OCI-M2 (cell line): ENCODE measurements around the gene BLCAP.

Experiments used
- DNase-seq: peaks from one replicate; lab custom pipeline; 2025; ENCODE audit not compliant: unreplicated experiment; lab: John Stamatoyannopoulos, UW

BLCAP gene

DNA sequence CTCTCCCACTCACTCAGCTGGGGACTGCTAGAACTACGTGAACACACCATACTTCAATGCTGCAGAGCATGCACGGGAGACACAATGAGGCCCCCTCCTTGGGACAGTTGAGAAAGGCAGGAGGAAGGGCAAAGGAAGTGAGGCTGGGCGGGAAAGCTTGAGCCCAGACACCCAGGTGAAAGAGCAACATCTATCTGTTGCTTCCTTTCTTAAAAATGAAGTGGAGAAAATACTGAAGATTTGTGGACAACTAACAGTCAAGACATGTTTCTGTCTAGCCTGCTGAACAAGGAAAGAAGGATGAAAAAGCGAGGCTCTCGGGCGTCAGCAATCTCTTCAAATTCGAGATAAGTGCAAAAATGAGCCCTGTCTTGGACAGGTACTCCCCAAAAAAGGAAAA is 9.6 kb downstream of the BLCAP start:
- DNase-seq = no peak

DNA sequence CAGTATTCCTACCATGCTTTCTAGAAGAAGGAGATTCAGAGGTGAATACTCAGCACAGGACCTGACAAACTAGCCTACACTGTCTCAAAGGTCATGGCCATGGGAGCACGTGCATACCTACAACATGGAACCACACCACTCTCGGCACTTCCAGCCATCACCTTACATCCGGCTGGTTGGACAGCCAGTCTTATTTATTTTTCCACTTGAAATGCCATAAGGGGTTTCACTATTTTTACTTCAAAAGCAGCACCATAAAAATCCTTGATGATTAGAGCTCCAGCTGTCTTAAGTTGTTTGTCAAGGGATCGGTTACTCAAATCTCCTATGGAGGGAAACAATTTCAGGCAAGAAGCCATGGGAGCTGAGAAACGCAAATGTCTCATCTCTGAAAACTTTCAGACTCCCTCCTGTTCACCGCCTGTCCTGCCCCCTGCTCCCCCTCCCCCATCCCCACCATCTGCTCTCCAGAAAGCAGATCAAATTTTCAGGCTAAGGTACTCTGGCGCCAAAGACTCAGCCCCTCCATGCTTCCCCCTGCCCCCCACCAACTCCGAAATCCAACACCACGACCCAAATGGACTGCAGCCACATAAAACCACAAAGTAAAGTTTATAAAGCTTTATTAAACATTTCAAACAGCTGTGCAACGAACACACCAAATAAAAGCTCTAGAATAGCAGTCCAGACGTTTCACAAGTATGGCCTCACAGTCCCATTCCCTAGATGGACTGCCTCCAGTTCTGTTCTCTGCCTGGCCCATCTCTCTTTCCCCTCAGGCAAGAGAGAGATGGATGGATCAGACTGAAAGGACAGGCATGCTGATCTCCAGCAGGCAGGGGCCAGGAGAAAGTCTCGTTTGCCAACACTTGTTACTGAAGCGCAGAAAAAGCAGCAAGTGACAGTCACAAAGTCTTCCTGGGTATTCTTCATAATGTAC is 10.6 kb downstream of the BLCAP start:
- DNase-seq = no peak

DNA sequence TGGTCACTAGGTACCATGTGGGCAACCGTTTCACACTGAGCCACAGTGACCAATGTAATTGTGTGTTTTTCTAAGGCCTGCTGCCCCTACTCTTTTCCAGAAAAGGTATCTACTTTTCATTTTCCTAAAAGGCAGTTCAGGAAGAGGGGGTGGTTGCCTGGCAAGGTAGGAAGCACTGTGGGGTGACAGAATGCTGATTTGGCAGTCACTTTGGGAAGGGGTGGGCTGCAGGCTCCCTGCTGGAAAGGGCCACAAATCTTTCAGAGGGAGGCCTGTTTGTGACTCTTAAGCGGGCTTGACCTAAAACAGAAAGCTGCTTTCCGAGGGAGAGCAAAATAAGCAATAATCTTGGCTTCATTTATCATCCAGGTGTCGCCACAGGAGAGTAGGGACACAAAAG is 11.8 kb downstream of the BLCAP start:
- DNase-seq = no peak

DNA sequence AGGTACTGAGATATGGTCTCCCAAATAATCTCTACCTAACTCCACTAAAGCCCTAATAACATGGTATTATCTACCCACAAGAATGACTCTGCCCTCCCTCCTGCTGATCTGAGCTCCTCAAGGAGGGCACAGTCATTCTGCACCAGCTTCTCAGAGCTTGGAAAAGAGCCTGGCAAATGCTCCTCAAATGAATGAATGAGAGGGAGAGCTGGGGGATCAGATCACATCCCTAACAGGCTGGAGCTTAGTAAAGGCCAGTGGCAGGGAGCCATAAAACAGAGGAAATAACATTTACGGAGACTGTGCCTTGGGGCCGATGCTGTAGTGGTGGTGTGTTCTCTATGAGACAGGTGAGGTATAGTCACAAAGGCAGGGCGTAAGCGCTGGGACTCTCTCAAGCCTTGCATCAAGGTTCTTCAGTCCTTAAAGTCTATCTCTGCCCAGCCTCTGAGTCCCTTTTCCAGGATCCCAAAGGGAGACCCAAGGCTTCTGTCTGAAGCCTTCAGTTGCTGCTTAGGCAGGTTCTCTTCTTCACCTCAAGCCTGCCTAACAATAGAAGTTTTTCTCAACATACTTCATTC is 13.8 kb downstream of the BLCAP start:
- DNase-seq = no peak

DNA sequence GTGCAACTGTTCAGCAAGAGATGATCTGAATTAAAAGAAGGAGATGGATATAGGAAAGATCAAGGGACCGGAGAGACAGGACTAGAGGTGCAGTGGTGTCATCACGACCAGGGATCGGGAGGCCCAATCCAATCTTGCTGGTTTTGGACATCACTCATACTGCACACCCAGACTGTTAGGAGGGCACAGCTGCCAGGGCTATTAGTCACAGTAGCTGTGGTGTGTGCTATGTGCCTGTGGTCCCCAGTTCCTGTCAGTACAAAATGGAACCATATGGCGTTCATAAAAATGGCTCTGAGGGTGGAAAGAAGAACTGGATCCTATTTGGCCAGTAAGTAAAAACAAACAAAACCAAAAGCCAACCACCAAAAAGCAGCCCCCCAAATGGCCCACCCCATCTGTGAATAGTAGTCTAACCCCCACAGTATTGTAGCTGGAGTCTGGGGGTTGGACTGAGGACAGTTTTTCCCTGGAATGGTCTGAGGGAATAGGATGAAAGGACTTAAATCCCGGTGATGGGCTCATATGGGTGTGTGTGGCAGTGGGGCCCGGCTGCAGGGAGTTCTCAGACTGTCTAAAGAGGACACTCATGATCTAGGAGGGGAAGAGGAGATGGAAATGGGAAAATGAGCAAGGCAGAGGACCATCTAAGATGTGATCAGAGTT is 15.9 kb downstream of the BLCAP start:
- DNase-seq = no peak

DNA sequence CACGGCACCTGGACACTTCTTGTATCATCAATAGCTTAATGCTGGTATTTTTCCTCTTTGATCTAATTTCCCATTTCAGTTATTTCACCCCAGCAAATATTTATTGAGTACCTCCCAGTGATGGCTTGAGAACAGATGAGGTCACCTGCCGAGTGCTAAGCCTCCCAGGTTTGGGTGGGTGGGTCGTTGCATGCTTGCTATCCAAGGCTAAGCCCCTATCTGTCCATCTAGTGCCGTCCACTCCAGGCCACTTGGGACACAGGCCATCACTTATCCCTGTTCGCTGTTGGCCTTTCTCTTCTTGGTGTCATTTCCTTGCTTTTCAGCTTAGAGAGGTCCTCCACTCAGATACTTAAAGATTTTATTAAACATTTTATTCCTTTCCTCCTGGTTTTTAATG is 17.4 kb downstream of the BLCAP start:
- no peak for DNase-seq

DNA sequence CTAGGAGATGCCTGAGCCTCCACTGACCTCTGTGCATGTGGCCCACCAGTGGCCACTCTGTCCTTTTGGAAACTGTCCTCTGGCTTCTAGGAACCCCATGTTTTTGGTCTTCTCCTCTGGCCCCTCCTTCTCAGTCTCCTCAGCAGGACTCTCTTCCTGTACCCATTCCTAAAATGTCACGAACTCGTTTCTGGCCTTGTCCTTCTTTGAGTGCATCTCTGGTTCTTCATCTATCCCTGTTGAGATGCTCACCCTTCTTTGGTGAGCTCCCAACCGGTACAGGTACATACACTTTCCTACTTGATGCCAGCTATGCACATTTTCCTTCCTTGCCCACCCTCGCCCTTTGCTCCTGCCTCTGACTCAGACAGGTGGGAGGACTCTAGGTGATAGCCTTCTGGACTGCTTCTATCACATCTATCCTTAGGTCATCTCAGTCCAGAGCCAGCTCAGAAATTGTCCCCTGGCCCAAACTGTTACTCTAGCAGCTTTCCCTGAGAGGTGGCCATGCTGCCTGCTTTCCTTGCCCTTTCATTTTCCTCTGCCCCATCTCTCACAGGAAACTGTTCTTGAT is 21.4 kb downstream of the BLCAP start:
- no peak for DNase-seq

DNA sequence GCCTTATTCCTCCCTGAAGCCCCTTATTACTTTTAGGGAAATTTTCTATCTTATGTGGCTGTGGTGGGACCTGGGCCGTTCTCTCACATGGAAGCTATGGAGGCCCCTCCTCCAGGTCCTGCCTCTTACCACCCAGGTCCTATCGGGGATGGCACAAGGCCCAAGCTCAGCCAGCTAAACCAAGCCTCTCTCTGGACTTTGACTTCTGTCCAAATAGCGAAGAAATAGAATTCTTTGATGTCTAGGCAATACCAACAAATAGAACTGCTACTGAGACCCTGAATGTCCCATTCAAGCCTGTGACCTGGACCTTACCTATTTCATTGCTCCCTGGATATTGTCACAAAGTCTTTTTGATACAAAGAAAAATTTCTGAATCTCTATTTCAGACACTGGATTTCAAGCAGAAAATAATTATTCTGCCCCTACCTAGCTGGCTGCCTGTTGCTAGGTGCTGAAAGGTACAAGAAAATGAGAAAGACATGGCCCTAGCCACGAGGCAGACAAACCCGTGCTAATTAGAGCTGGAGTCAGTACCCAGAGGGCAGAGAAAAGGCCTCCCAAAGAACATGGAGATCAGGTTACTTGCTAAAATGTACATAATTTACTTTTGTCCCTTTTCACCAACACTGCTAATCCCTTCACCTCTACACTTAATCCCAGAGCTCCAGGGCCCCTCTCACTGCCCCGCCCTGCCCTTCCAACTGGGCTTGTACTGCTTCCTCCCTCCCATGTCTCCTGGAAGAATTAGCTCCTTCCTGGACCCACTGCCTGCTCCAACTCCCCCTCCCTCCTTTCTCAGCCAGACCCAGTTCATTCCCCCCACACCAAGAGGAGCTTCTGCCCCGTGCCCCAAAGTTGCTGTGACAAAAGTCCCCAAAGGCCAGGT is 22.2 kb downstream of the BLCAP start:
- no peak for DNase-seq

DNA sequence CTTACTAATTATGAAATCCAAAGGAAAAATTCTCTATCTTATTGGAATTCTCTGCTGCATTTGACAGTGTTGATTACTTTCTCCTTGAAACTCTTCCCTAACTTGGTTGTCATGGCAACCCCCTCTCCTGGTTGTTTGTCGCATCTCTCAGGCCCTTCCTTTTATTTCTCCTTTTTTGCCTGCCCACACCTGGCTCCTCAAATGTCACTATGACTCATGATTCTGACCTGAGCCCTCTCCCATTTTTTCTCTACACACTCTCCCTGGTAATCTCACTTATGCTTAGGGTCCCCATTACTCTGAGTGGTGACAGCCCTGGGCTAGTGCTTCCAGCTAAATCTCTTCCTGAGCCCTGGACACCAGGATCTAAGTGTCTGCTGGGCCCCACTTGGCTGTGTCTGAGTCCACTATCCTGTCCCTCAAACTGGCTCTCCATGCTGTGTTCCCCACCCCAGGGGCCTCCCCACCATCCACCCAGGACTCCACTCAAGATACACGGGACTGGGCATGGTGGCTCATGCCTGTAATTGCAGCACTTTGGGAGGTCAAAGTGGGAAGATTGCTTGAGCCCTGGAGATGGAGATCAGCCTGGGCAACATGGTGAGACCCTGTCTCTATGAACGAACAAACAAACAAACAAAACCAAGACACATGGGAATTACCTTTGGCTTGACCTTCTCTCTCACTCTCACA is 23.1 kb downstream of the BLCAP start:
- no peak for DNase-seq

DNA sequence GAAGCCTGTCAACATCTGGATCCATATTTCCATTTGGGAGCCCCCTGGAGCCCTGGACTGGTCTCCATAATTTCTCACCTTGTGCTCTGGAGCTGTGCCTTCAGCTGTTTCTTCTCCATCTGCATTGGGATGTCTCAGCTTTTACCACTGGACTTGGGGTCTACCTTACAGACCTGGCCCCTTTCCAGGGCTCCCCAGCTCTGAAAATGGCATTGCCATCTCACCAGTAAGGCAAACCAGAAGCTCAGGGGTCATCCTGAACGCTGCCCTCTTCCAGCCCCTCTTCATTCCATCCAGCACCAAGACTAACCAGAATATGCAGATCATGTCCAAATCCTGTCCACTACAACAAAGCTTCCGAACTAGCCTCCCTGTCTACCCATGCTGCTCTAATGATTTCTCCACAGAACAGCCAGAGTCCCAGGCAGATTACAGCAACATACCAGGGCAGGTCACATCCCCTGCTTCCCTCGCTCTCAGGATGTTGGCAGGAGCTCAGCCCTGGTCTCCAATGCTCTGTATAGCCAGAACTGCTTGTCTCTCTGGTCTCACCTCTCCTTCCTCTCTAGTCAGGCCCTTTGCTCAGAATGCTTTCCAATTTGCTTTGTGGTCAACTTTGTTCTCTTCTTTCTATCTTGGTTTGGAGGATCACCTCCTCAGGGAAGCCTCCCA is 24.3 kb downstream of the BLCAP start:
- no peak for DNase-seq

DNA sequence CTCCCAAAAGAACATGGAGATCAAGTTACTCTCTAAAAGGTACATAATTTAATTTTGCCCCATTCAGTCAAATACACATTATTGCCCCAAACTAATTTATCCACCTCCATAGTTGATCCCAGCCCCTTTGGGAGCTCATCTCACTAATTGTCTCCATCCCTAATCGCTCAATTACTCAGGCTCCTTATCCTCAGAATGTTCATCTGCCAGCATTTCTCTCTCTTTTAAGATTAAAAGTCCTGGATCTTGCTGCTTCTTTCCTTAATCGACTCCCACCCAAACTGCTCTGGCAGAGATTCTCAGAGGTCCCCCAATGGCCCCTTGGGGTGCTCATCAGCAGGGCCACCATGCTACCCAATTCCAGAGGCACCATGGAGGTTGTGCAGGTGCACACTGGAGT is 25.0 kb downstream of the BLCAP start:
- no peak for DNase-seq

DNA sequence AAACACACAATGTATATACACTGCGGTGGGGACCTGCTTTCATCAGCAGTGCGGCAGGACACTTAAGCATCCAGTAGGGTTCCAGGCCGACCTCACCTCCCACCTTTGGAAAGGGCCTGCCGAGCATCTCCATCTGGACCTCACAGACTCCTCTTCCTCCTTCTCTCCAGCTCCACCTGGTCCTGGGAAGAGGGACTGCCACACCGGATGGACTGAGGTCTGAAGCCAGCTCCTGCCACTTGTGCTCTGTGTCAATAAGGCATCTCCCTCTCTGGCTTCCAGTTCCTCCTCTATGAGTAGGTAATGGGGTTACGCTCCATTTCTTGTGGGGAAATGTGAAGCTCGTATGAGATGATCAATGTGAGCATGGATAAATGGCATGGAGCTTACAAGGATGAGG is 25.7 kb downstream of the BLCAP start:
- no peak for DNase-seq

DNA sequence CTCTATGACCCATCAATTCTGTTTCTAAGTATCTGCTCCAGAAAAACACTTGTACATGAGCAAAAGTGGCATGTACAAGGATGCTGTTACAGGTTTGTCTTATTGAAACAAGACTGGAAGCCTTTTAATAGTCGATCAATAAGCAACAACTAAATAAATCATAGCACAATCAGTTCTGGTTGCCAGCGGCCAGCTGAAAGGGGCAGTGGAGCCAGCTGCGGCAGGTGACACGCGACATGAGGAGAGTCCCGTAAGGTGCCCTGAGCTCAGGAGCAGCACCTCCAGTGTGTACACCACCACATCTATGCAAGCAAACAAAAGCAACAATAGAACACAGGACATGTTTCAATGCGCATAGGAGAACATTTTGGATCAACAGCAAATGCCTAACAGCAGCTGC is 27.4 kb downstream of the BLCAP start:
- DNase-seq = no peak

DNA sequence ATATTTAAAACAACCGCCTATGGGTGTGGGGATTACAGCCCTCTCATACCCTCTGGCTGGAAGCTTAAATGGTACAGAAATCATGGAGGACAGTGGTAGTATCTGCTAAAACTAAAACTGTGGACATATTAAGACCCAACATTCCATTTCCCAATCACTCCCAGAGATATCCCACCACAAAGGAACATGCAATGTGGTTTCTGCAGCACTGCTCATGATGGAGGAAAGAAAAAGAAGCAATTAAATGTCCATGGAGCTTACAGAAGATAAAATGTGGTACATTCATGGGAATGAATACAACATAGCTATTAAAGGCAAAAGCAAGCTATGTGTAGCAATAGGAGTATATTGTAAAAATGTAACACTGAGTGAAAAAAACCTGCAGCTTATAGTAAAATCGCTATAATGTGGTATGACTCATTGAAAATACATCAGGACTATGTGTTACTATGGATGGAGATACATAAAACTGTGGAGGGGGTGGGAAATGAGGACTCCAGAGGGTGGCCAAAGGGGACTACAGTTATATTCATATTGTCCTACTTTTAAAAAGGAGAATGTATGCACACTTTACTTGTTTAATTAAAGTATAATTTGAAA is 29.5 kb downstream of the BLCAP start:
- DNase-seq = no peak

DNA sequence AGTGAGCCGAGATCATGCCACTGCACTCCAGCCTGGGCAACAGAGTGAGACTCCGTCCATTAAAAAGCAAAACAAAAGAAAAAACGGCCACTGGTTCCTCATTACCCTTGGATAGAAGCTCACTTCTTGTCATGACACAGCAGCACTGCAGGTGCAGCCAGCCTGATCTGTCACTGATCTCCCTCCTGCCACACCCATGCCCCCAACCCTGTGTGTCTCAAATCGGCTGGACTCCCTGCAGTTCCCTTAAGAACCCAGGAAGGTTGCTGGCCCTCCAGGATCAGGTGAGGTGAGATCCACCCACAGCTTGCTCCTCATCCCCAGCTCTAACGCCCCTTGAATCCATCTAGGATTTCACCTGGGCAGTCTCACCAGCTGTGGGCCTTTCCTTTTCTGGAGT is 32.9 kb downstream of the BLCAP start:
- DNase-seq = no peak

DNA sequence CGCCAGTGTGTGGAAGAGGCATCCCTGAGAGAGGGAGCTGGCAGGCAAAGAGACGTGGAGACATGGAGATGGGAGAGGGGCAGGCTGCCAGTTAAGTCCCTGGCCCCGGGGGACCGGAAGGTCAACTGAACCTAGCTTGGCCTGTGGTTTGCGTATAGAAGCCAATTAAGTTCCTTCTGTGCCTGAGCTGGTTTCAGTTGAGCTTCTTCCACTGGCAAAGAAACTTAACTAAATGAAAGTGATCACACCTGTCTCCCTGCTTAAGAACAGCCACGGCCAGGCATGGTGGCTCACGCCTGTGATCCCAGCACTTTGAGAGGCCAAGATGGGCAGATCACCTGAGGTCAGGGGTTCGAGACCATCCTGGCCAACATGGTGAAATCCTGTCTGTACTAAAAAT is 33.4 kb downstream of the BLCAP start:
- DNase-seq = no peak

DNA sequence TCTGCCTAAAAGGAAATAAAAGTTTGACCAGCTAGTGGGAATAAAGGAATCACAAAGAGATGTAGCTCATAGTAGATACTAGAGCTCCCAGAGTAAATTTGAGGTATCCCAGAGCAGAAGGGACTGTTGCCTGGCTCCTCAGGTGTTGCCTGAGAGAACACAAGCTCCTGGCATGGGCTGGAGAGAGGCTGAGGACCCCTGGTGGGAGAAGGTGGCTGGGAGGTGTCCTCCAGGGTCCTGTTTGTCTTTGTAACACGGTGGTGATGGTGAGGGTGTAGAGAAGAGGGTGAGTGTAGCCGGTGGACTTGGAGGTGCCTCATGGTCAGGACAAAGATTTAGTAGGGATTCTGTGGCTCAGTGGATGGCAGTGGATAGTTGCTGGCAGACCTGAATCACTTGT is 34.7 kb downstream of the BLCAP start:
- DNase-seq = no peak

DNA sequence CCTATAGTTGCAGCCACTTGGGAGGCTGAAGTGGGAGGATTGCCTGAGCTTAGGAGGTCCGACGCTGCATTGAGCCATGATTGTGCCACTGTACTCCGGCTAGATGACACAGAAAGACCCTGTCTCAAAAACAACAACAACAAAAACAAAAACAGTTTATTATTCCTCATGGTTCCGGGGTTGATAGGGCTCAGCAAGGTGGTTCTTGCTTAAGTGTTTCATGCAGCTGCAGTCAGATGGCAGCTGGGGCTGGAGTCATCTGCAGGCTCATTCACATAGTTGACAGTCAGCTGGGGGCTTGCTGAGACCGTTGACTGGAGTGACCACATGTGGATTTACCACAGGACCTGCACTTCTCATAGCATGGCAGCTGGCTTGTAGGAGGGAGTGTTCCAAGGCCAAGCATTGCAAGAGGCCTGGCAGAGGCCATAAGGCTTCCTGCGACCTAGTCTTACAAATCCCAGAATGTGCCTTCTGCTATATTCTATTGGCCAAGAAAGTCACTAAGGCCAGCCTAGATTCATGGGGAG is 35.5 kb downstream of the BLCAP start:
- DNase-seq = no peak
